CMK (cell line): Measurements from ENCODE around the gene SH2D3A.
A peak's percentile ranks its signal among the peaks of the same experiment; 100 is the strongest.
"Not testable (repeated sequence)": the region's sequence is repeated elsewhere in the genome, so short reads cannot be mapped to it uniquely, and the experiment has no call there.

Source experiments
- DNase-seq: peaks from one replicate; pipeline ENCODE4 v3.0.0-alpha.2; 2010; ENCODE audit warnings: low read depth

Gene SH2D3A

GRCh38 chr19:6790194-6791128 is 23.2 kb upstream of the SH2D3A start:
- DNase-seq = no peak

- DNase-seq = no peak
Measured at GRCh38 chr19:6788896-6789295, 21.7 kb upstream of the SH2D3A start.

- DNase-seq = no peak
Measured at GRCh38 chr19:6787393-6787792, 20.2 kb upstream of the SH2D3A start.

- no peak for DNase-seq
Measured at GRCh38 chr19:6779206-6779605, 12.0 kb upstream of the SH2D3A start.

GRCh38 chr19:6778386-6778785 is 11.2 kb upstream of the SH2D3A start:
- no peak for DNase-seq

GRCh38 chr19:6777434-6777833 is 10.2 kb upstream of the SH2D3A start:
- DNase-seq = no peak

GRCh38 chr19:6776999-6777398 is 9.8 kb upstream of the SH2D3A start:
- no peak for DNase-seq

- not testable (repeated sequence) for DNase-seq
Measured at GRCh38 chr19:6776045-6776444, 8.8 kb upstream of the SH2D3A start.

GRCh38 chr19:6774821-6775707 is 7.8 kb upstream of the SH2D3A start:
- no peak for DNase-seq

GRCh38 chr19:6773323-6773931 is 6.2 kb upstream of the SH2D3A start:
- peak; percentile 73 for DNase-seq

GRCh38 chr19:6772866-6773322 is 5.7 kb upstream of the SH2D3A start:
- DNase-seq = no peak

- peak; percentile 91 for DNase-seq
Measured at GRCh38 chr19:6772028-6772865, 5.0 kb upstream of the SH2D3A start, which contains the start of gene VAV1. TSS of gene VAV1 (plus strand) at chr19:6772708. CDS start at chr19:6772808, 100 bp downstream.

GRCh38 chr19:6771648-6772027 is 4.4 kb upstream of the SH2D3A start:
- not testable (repeated sequence) for DNase-seq

GRCh38 chr19:6769006-6769619 is 1.9 kb upstream of the SH2D3A start:
- DNase-seq = no peak

- DNase-seq = no peak
Measured at GRCh38 chr19:6768236-6768785, 1.1 kb upstream of the SH2D3A start.

- DNase-seq = no peak
Measured at GRCh38 chr19:6767081-6767356, 216 bp downstream of the SH2D3A start.

- no peak for DNase-seq
Measured at GRCh38 chr19:6766357-6767080, 716 bp downstream of the SH2D3A start.

- no peak for DNase-seq
Measured at GRCh38 chr19:6765738-6766356, 1.4 kb downstream of the SH2D3A start.

- not testable (repeated sequence) for DNase-seq
Measured at GRCh38 chr19:6762253-6762797, 4.9 kb downstream of the SH2D3A start.
